Left ventricle myocardium superior (tissue), 1 donor: ENCODE data around the gene MOCS3. TPM values are rescaled to one million over a fixed set of nuclear protein-coding genes. Genes with fewer than 3 reads are reported as not detected.
"Not testable (repeated sequence)": the region's sequence is repeated elsewhere in the genome, so short reads cannot be mapped to it uniquely, and the experiment has no call there.

ENCODE experiments used
- ATAC-seq: fragments of 200-7000 bp; cut with Tn5 transposase; one replicate; pipeline ENCODE4 v1.9.1; 2020; ENCODE audit warnings: mild to moderate bottlenecking, moderate library complexity
- DNase-seq: peaks from one replicate; pipeline ENCODE4 v3.0.0-alpha.2; 2020
- intact Hi-C: fragments of 100-400 bp; cut with micrococcal nuclease; formaldehyde crosslinking; loops from one replicate; pipeline ENCODE4 v1.11.0; 2022
- total RNA-seq: library from RNA; stranded (reverse); fragmentation: NEBNext Ultra II Directional; extraction: Animal tissue kit (Norgen Biotek cat#: 25700); gene quantifications from one replicate; pipeline ENCODE4 v1.2.1, GENCODE V29; 2021
- donor health status: DM: no; HTN: yes; CAD: no; lungs with severe emphysema.

Gene MOCS3
- total RNA-seq, 1 donor from 2014 or later = 3.1 TPM

DNA sequence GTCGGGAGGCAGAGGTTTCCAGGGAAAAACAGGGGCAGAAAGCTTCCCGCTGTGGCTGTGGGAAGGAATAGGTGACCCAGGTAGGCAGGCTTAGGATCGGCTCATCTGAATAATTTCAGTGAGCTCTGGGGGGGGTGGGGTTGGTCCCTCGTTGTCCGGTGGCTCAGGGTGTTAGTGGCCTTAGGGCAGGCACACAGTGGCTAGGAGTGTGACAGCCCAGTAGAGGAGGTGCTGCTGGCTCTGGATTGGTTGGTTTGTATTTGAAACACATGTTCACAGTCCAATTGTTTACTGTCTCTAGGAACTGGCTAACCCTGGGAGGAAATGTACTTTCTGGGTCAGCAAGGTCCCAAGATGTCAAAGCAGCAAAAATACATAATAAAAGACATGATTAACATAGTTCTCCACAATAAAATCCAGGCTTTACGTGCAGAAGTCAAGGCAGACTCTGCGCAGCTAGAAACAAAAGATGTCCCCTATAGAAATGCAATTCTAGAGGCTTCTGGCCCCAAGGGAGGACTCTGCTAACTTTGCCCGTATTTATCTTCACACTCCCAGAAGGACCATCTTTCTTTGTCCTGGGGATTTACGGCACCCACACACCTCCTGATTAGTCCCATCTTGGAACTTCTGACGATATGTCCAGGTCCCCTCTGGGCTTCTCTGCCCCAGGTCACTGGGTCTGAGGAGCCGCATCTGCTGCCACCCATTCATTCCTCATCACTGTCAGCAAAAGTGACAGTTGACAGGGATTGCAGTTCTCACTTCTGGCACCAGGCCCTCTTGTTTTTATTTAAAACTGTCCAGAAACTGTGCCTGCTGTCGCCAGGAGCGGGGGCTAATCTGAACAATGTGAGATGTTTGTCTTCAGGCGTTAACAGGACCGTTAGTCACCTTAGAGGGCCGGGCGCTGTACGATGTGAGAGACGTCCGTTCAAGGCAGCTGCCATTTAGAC lies 18.7 kb downstream of the MOCS3 start:
- DNase-seq (no peak), ATAC-seq (no peak)
- intact Hi-C loops = no loop called here

DNA sequence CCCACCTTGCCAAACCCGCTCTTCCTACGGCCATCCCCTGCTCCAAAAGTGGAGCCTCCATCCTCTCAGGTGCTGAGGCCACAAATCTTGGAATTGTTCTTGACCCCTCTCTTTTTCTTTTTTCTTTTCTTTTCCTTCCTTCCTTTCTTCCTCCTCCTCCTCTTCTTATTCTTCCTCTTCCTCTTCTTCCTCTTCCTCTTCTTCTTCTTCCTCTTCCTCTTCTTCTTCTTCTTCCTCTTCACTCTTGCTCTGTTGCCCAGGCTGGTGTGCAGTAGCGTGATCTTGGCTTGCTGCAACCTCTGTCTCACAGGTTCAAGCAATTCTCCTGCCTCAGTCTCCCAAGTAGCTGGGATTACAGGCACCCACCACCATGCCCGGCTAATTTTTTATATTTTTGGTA lies 19.9 kb downstream of the MOCS3 start:
- DNase-seq, ATAC-seq, intact Hi-C loops: not testable (repeated sequence)

GRCh38 chr20:50980071-50980681 lies 21.6 kb downstream of the MOCS3 start:
- ATAC-seq (peak; percentile 12), DNase-seq (no peak)
- intact Hi-C loops = no loop called here

DNA sequence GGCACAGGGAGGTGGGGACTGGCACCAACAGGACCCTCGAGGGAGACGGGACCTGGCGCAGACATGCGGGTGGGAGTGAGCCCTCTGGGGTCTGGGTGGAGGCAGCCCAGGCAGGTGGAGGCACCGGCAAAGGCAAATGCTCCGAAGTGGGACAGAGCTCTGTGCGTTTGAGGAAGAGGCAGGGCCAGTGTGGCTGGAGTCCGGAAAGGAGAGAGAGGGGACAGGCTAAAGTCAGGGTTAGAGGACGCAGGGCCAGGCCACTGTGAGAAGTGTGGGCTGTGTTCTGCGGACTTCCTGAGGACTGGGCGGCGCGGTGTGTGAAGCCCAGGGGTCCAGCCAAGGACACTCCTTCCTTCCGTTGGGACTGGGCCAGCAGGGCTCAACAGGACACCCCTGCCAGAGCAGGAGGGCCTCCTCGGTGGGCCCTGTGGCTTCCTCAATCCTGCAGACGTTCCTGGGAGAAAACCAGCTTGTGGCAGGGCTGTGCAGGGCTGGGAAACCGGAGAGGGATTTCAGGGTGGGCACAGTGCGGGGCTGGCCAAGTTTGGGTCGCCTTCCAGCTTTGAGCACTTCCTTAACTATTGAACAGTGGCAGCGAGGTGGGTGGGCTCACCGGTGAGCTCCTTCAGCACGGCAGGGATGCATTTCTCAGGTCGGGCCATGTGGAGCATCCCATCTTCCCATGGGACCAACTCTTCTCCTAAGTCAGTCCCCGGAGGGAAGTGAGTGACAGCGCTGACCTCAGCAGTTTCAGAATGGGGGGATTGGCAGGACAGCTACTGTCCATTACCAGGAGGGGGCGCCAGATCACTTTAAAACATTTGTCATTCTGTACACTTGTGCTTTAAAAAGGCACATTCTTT lies 22.5 kb downstream of the MOCS3 start:
- no peak for DNase-seq
- intact Hi-C loops = no loop called here
- ATAC-seq = peak; percentile 63

- no peak for ATAC-seq
- intact Hi-C loops = no loop called here
- no peak for DNase-seq
Observed at GRCh38 chr20:50981714-50982048, 23.1 kb downstream of the MOCS3 start.

- no peak for DNase-seq
- intact Hi-C loops = no loop called here
- ATAC-seq = peak; percentile 25
Observed at GRCh38 chr20:50982363-50982762, 23.7 kb downstream of the MOCS3 start.

GRCh38 chr20:50983321-50983720 lies 24.7 kb downstream of the MOCS3 start:
- intact Hi-C loops = no loop called here
- ATAC-seq (no peak), DNase-seq (no peak)

DNA sequence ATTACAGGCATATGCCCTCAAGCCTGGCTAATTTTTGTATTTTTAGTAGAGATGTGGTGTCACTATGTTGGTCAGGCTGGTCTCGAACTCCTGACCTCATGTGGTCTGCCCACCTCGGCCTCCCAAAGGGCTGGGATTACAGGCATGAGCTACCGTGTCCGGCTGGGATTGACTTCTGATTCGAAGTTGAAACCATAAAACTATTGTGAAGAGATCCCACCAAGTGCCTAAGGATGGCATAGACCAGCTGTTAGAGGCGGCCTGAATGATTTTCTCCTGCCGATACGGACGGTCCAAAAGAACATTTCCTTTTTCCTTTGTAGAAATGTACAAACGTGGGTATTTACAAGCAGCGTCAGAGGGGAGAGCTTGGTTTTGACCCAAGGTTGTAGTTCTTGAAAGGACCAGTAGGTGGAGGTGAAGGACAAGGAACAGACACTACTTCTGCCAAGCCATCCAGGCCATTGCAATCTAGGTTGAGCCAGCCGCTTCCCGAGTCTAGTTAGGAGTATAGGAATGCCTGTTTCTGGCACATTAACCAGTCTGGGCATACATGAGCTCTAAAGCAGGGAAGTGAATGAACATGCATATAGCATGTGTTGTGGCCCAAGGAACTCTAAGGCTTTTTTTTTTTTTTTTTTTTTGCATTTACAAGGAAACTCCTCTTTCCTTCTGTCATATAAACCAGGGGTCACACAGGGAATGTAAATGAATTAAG lies 29.0 kb downstream of the MOCS3 start:
- DNase-seq (no peak), ATAC-seq (peak; percentile 91)
- intact Hi-C loops = no loop called here

- intact Hi-C loops = loop anchor here (5.0 kb wide), 1 partner anchor 331 kb away; no protein-coding TSS in a partner anchor
Observed at GRCh38 chr20:50991076-50991475, 32.5 kb downstream of the MOCS3 start.

DNA sequence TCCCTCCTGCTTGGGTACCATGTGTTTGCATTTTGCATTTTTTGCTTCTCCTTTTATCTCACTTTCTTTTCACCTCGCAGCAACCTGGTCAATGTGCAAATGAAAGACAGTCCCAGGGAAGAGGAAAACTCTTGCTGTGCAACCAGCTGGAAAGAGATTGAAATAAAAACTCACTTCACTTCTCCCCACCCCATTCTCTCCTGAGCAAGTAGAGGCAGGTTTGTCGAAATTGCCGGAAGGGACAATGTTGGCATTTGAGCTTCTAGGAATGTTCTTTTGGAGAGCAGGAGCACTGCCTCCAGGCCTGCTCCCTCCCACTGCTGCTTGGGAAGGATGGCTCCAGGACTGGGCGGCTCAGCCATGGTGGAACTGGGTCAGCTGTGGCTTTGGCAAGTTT lies 33.7 kb downstream of the MOCS3 start:
- ATAC-seq (no peak), DNase-seq (no peak)
- intact Hi-C loops = loop anchor here (5.0 kb wide), 1 partner anchor 330 kb away; no protein-coding TSS in a partner anchor

More at GRCh38 chr20:50991076-50991475, 32.5 kb downstream of the MOCS3 start:
- DNase-seq = no peak
- ATAC-seq = no peak

DNA sequence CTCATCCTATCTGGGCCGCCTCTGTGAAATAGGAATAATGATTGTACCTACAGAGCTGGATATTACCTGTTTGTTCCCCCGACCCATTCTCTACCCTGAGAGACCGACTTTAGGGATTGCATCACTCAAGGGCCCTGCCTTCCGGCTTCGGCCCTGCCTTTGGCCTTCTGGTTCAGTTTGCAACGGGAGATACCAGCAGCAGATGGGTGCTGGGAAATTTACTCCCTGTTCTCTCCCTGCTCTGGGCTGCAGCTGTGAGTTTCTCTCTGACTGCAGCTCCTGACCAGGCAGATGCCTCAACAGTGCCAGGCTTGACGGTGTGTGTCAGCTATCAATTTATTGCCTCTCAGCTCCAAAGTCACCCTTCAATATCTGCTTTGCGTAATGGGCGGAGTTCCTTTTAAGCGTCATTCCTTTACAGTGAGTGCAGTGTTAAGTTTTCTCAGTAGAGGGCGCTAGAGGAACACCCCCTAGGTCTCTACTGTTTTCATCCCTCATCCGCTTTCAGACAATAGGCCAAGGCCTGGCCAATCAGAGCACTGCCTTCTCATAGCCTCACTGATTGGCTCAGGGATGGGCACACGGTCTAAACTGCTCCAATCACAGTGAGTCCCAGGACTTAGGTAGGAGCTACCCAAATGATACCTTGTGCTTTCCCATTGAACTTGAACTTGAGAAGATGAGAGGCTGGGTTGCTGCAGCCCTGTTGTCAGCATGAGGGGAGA lies 34.3 kb downstream of the MOCS3 start:
- DNase-seq = no peak
- intact Hi-C loops = loop anchor here (5.0 kb wide), 1 partner anchor 329 kb away; no protein-coding TSS in a partner anchor
- ATAC-seq = peak; percentile 36

DNA sequence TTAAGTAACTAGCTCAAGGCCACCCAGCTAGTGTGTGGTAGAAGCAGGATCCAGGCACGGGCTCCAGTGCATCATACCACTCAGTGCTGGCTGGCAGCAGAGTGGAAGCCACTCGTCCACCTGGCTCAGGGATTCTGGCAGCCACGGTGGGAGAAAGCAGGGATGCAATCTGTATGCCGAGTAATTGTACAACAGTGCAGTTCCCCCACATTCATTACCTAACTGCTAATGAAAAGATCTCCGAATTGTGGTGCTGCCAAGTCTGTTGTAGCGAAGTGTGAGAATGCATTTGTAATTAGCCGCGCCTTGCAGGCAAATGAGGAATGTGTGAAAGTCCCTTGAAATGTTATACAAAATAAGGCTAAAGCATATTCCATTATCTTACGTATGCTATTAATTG lies 35.3 kb downstream of the MOCS3 start:
- no peak for ATAC-seq
- DNase-seq = no peak
- intact Hi-C loops = loop anchor here (5.0 kb wide), 1 partner anchor 328 kb away; no protein-coding TSS in a partner anchor

- intact Hi-C loops = no loop called here
- no peak for DNase-seq
- no peak for ATAC-seq
Observed at GRCh38 chr20:50995506-50995905, 36.9 kb downstream of the MOCS3 start.

DNA sequence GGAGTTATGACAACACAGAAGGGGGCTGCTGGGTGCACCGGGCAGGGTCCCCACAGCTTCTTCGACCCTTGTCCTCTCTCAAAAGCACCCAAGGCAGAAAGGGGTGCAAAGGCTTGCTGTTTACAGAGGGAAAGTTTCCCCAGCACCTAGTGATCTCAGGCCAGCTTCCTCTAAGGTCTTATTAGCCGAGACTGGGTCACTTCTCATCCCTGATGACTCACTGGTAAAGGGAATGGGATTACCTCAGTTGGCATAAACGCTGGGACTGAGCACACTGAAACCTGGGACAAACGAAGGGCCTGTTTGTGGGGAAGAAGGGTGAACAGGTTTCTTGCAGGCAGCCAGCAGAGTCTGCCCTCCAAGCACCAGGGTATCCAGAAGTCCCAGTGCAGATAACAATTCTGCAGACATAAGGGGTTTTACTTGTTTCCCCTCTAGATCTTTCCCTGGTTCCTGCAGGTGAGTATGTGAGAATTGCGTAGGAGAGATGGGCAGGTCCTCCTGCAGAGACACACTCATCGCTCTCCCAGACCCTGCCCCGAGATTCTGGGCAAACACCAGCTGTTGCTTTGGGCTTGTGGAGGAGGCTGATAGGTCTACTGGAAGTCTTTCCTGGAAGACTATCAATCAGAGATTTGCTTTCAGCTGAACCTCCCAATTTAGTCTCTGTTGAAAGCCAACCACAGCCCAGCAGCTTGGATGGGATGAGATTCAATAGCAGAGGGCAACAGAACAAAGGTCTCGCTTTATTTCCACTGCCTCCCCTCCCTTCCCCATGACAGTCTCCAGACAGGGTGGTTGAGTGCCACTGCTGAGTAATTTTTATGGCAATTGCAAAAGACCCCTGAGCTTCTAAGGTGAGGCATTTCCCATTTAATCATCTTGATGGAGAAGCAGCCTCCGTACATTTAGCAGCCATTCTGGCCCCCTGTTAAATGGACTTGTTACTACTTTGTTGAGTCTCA lies 38.6 kb downstream of the MOCS3 start:
- no peak for ATAC-seq
- DNase-seq = no peak
- intact Hi-C loops = no loop called here

- intact Hi-C loops = no loop called here
- ATAC-seq = no peak
- no peak for DNase-seq
Observed at GRCh38 chr20:50999355-50999754, 40.7 kb downstream of the MOCS3 start.

DNA sequence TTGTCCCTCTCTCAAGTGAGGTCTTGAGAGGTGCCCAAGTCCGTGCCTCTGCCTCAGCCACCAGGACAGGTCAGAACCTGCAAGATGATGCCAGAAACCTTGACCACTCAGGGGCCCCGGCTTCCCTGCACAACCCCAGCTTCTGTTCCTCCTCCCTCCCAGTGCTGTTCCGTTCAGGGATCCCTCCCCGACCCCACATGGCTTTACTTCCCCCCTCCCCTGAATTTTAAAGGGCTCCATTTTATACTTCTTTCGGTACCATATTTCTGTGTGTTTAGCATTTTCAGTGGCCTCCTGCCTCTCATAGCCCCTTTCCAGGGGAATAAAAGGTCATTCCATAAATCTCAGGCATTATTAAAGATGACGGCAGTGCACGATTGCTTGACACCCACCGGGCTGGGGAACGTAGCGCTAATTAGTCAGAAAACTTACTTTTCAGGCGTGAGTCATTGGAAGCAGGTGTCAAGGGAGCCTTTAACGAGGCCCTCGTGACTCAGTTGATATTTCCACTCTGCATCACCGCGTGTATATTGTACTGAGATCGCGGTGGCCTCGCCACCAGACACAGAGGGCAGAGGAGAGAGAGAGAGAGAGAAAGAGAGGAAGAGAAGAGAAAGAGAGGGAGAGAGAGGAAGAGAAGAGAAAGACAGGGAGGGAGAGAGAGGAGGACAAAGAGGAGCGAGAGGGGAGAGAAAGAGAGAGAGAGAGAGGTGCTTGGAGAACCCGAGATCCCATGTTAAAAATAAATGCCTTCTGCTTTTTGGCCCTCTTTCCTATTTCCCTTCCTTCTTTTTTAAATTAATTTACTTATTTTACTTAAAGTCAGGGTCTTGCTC lies 43.0 kb downstream of the MOCS3 start:
- intact Hi-C loops = no loop called here
- DNase-seq = no peak
- no peak for ATAC-seq
